GM23338 (cell line): ENCODE data around the gene TCP11. TPM values are rescaled to one million over a fixed set of nuclear protein-coding genes. Genes with fewer than 3 reads are reported as not detected.
A peak's percentile ranks its signal among the peaks of the same experiment; 100 is the strongest.

Experiments used
- ATAC-seq: fragments of 200-7000 bp; cut with Tn5 transposase; 3 replicates; pipeline ENCODE4 v1.9.1; 2020
- DNase-seq: peaks from one replicate; pipeline ENCODE4 v3.0.0-alpha.2; 2015; ENCODE audit warnings: low spot score
- H2AFZ ChIP-seq: fragments of 200-600 bp; sonication (generic); 2 replicates; pipeline ENCODE4 v1.8.0; 2016; ENCODE audit warnings: antibody characterized with exemption, mild to moderate bottlenecking, moderate library complexity
- H3F3A ChIP-seq: fragments of 200-600 bp; sonication (generic); replicated peaks from 2 replicates; pipeline ENCODE4 v1.8.0; 2017; ENCODE audit warnings: antibody characterized with exemption, mixed run types, low read depth
- H3K27ac ChIP-seq: fragments of 200-600 bp; sonication (generic); 2 replicates; pipeline ENCODE4 v1.6.1; 2016; ENCODE audit warnings: low read depth
- H3K27me3 ChIP-seq: fragments of 200-600 bp; sonication (generic); 2 replicates; pipeline ENCODE4 v1.8.0; 2016; ENCODE audit warnings: mild to moderate bottlenecking, mixed run types, moderate library complexity; ENCODE audit not compliant: insufficient read depth
- H3K36me3 ChIP-seq: fragments of 200-600 bp; sonication (generic); 2 replicates; pipeline ENCODE4 v1.8.0; 2016; ENCODE audit warnings: mild to moderate bottlenecking; ENCODE audit not compliant: insufficient read depth
- H3K4me1 ChIP-seq: fragments of 200-600 bp; sonication (generic); 2 replicates; pipeline ENCODE4 v1.8.0; 2016; ENCODE audit warnings: mild to moderate bottlenecking, moderate library complexity; ENCODE audit not compliant: insufficient read depth
- H3K4me2 ChIP-seq: fragments of 200-600 bp; sonication (generic); 2 replicates; pipeline ENCODE4 v1.7.1; 2017; ENCODE audit warnings: mixed run types
- H3K4me3 ChIP-seq: fragments of 200-600 bp; sonication (generic); 2 replicates; pipeline ENCODE4 v1.6.1; 2016; ENCODE audit warnings: mixed run types
- H3K79me2 ChIP-seq: fragments of 200-600 bp; sonication (generic); replicated peaks from 2 replicates; pipeline ENCODE4 v1.8.0; 2017; ENCODE audit warnings: mild to moderate bottlenecking; ENCODE audit not compliant: insufficient read depth
- H3K9me2 ChIP-seq: fragments of 200-600 bp; sonication (generic); 2 replicates; pipeline ENCODE4 v1.8.0; 2017; ENCODE audit not compliant: insufficient read depth
- H4K20me1 ChIP-seq: fragments of 200-600 bp; sonication (generic); replicated peaks from 2 replicates; pipeline ENCODE4 v1.8.0; 2017; ENCODE audit warnings: mild to moderate bottlenecking; ENCODE audit not compliant: insufficient read depth
- H3K27ac Mint-ChIP-seq: 2 replicates; pipeline ENCODE4 v1.8.0; 2020; ENCODE audit warnings: inconsistent platforms, mild to moderate bottlenecking, moderate library complexity, mixed read lengths
- H3K27me3 Mint-ChIP-seq: 3 replicates; pipeline ENCODE4 v1.8.0; 2022; ENCODE audit warnings: low read depth, mild to moderate bottlenecking, moderate library complexity, mixed read lengths, inconsistent platforms; ENCODE audit not compliant: insufficient read depth, poor library complexity
- H3K36me3 Mint-ChIP-seq: 3 replicates; pipeline ENCODE4 v1.8.0; 2021; ENCODE audit warnings: low read depth, mild to moderate bottlenecking, inconsistent platforms, moderate library complexity, mixed read lengths
- H3K4me1 Mint-ChIP-seq: 3 replicates; pipeline ENCODE4 v1.8.0; 2020; ENCODE audit warnings: mild to moderate bottlenecking, inconsistent platforms, mixed read lengths
- H3K4me3 Mint-ChIP-seq: 3 replicates; pipeline ENCODE4 v1.8.0; 2021; ENCODE audit warnings: moderate library complexity, mild to moderate bottlenecking, inconsistent platforms, mixed read lengths
- H3K9me3 Mint-ChIP-seq: 3 replicates; pipeline ENCODE4 v1.8.0; 2020; ENCODE audit warnings: moderate library complexity, mild to moderate bottlenecking, inconsistent platforms, mixed read lengths
- ETS1 ChIP-seq: IDR thresholded peaks from 2 replicates; pipeline ENCODE4 v1.6.1; 2016; ENCODE audit warnings: antibody characterized with exemption
- NANOG ChIP-seq: IDR thresholded peaks from 2 replicates; pipeline ENCODE4 v1.6.1; 2016; ENCODE audit warnings: antibody characterized with exemption, borderline replicate concordance
- POLR2AphosphoS5 ChIP-seq: IDR thresholded peaks from 2 replicates; pipeline ENCODE4 v1.6.1; 2016; ENCODE audit warnings: antibody characterized with exemption, low read depth
- REST ChIP-seq: IDR thresholded peaks from one replicate; pipeline ENCODE4 v1.6.1; 2018; ENCODE audit warnings: antibody characterized with exemption; ENCODE audit not compliant: unreplicated experiment
- ZNF114 ChIP-seq: fragments of 250-450 bp; sonication (Bioruptor Pico); IDR thresholded peaks from 2 replicates; pipeline ENCODE4 v1.5.0; 2020; ENCODE audit warnings: mild to moderate bottlenecking, moderate library complexity
- ZNF331 ChIP-seq: fragments of 250-450 bp; sonication (Bioruptor Pico); IDR thresholded peaks from 2 replicates; pipeline ENCODE4 v1.5.0; 2020; ENCODE audit warnings: low read depth, mild to moderate bottlenecking, moderate library complexity
- ZNF462 ChIP-seq: fragments of 250-450 bp; sonication (Bioruptor Pico); IDR thresholded peaks from 2 replicates; pipeline ENCODE4 v1.5.0; 2020; ENCODE audit warnings: mild to moderate bottlenecking, moderate library complexity
- polyA plus RNA-seq: library from polyadenylated mRNA; unstranded; fragments of >200 nt; fragmentation: Nextera tagmentation; extraction: Ambion mirVana; gene quantifications from 2 replicates; pipeline ENCODE4 v1.2.1, GENCODE V29; 2016
- total RNA-seq: library from RNA; depleted of rRNA; stranded (reverse); fragments of >200 nt; shearing (Covaris generic); gene quantifications from 2 replicates; pipeline ENCODE4 v1.2.3, GENCODE V29; 2014

The TCP11 gene
- total and polyA plus RNA-seq, 2 experiments from 2014 or later = not detected

GRCh38 chr6:35147486-35147885, 6.3 kb upstream of the TCP11 start:
- Histone ChIP-seq H3K79me2 (no peaks in the 10 kb centered on the region), H3K27ac (no peak overlapping the region), H3K4me2 (peak overlapping the region; percentile 50), H3F3A (no peaks in the 10 kb centered on the region), H2AFZ (no peak overlapping the region), H3K27me3 (peaks cover 43% of the 10 kb centered on the region), H3K4me3 (peak overlapping the region; percentile 7; the same call in 1 of the 2 replicates), H4K20me1 (0 out of 2 replicates have a peak, but pooled peaks cover 3% of the 10 kb centered on the region), H3K36me3 (no peaks in the 10 kb centered on the region), H3K9me2 (no peaks in the 10 kb centered on the region), H3K4me1 (peaks cover 22% of the 10 kb centered on the region)
- no peak for TF ChIP-seq ETS1
- TF ChIP-seq REST = no peak
- no peak for TF ChIP-seq POLR2AphosphoS5
- no peak for TF ChIP-seq ZNF114
- DNase-seq (no peak), ATAC-seq (no peak)
- H3K4me3 Mint-ChIP-seq = peak overlapping the region; percentile 18; the same call in 1 of the 3 replicates
- no peaks in the 10 kb centered on the region for H3K36me3 Mint-ChIP-seq
- H3K4me1 Mint-ChIP-seq = peaks cover 36% of the 10 kb centered on the region
- no peaks in the 10 kb centered on the region for H3K9me3 Mint-ChIP-seq
- peaks cover 32% of the 10 kb centered on the region for H3K27me3 Mint-ChIP-seq
- H3K27ac Mint-ChIP-seq = no peak overlapping the region

GRCh38 chr6:35147026-35147425, 5.9 kb upstream of the TCP11 start:
- peaks cover 32% of the 10 kb centered on the region for H3K27me3 Mint-ChIP-seq
- Histone ChIP-seq H3K4me3 (no peak overlapping the region), H3K79me2 (no peaks in the 10 kb centered on the region), H3K27me3 (peaks cover 48% of the 10 kb centered on the region), H3K4me2 (peak overlapping the region; percentile 50; the same call in 1 of the 2 replicates), H3K27ac (no peak overlapping the region), H3K9me2 (no peaks in the 10 kb centered on the region), H3K4me1 (peaks cover 22% of the 10 kb centered on the region), H3K36me3 (no peaks in the 10 kb centered on the region), H2AFZ (no peak overlapping the region), H4K20me1 (0 out of 2 replicates have a peak, but pooled peaks cover 3% of the 10 kb centered on the region), H3F3A (no peaks in the 10 kb centered on the region)
- H3K36me3 Mint-ChIP-seq = no peaks in the 10 kb centered on the region
- H3K4me1 Mint-ChIP-seq = peaks cover 36% of the 10 kb centered on the region
- H3K9me3 Mint-ChIP-seq = no peaks in the 10 kb centered on the region
- no peak overlapping the region for H3K27ac Mint-ChIP-seq
- DNase-seq = no peak
- H3K4me3 Mint-ChIP-seq = no peak overlapping the region
- ATAC-seq = no peak
- no peak for TF ChIP-seq NANOG
- no peak for TF ChIP-seq ZNF331 (CRISPR knock-in tag)
- TF ChIP-seq ZNF462 = no peak
- no peak for TF ChIP-seq POLR2AphosphoS5
- no peak for TF ChIP-seq ETS1
